K562 (cell line): Measurements from ENCODE around the gene UBAC2. TPM values are rescaled to one million over a fixed set of nuclear protein-coding genes. Genes with fewer than 3 reads are reported as not detected.

Experiments
- E2F6 ChIP-seq, 2 experiments: IDR thresholded peaks; 2 replicates each; pipeline ENCODE4 v1.6.1; 2011; ENCODE audit warnings: borderline replicate concordance in 1 of 2, control low read depth in 1 of 2, low read depth in 1 of 2, low read length in 1 of 2, mild to moderate bottlenecking in 1 of 2, mixed read lengths in 1 of 2, moderate library complexity in 1 of 2; ENCODE audit not compliant: insufficient read depth in 1 of 2, insufficient read length in 1 of 2, poor library complexity in 1 of 2, severe bottlenecking in 1 of 2; ENCODE audit errors: extremely low read depth in 1 of 2
- FOXM1 ChIP-seq, 2 experiments: fragments of 450-650 bp in 1 of 2; sonication (generic) in 1 of 2; formaldehyde crosslinking in 1 of 2; IDR thresholded peaks; 2 replicates each; pipeline versions ENCODE4 v1.6.1 to v1.9.0; 2017 to 2022; ENCODE audit warnings: low read depth in 2 of 2, mild to moderate bottlenecking in 2 of 2, missing genetic modification reagents in 1 of 2, moderate library complexity in 1 of 2
- HEY1 ChIP-seq: fragments of 250-450 bp; sonication (Bioruptor Pico); IDR thresholded peaks from 2 replicates; pipeline ENCODE4 v1.5.0; 2020; ENCODE audit warnings: mild to moderate bottlenecking, moderate library complexity, borderline replicate concordance
- MAZ ChIP-seq, 2 experiments: fragments of 450-650 bp in 1 of 2; sonication (generic) in 1 of 2; formaldehyde crosslinking; IDR thresholded peaks in 1 of 2; conservative IDR thresholded peaks in 1 of 2; 2 replicates each; pipeline versions ENCODE4 v1.4.0 to v1.5.0; 2020; ENCODE audit warnings: mild to moderate bottlenecking in 1 of 2, missing genetic modification reagents in 1 of 2
- MGA ChIP-seq: fragments of 450-650 bp; IDR thresholded peaks from 2 replicates; pipeline ENCODE4 v1.6.1; 2016; ENCODE audit warnings: mild to moderate bottlenecking, moderate library complexity
- TEAD4 ChIP-seq, 2 experiments: sonication (generic) in 1 of 2; formaldehyde crosslinking in 1 of 2; IDR thresholded peaks; 2 replicates each; pipeline versions ENCODE4 v1.6.1 to v1.8.0; 2012 to 2022; ENCODE audit warnings: borderline replicate concordance in 1 of 2, inconsistent platforms in 1 of 2, low read length in 1 of 2, mild to moderate bottlenecking in 1 of 2, missing genetic modification reagents in 1 of 2
- TOE1 ChIP-seq, 2 experiments: fragments of 450-650 bp in 1 of 2; sonication (generic) in 1 of 2; formaldehyde crosslinking in 1 of 2; IDR thresholded peaks; 2 replicates each; pipeline versions ENCODE4 v1.7.1 to v1.8.0; 2016 to 2022; ENCODE audit warnings: borderline replicate concordance in 2 of 2, mild to moderate bottlenecking in 2 of 2, antibody characterized with exemption in 1 of 2, inconsistent platforms in 1 of 2, low read depth in 1 of 2, missing genetic modification reagents in 1 of 2, moderate library complexity in 1 of 2
- ZNF197 ChIP-seq: fragments of 200-800 bp; sonication (Bioruptor generic); IDR thresholded peaks from 2 replicates; pipeline ENCODE4 v1.6.1; 2016; ENCODE audit warnings: low read depth, missing genetic modification characterization, missing compliant biosample characterization
- ZNF277 ChIP-seq: fragments of 250-450 bp; sonication (Bioruptor Pico); IDR thresholded peaks from 2 replicates; pipeline ENCODE4 v1.8.0; 2022; ENCODE audit warnings: inconsistent platforms, mild to moderate bottlenecking, moderate library complexity, borderline replicate concordance
- polyA plus RNA-seq, 8 experiments: library from polyadenylated mRNA; depleted of rRNA in 4 of 8; stranded (reverse) in 5 of 8; unstranded in 3 of 8; fragments of >200 nt; fragmentation: Nextera tagmentation in 2 of 8; fragmentation: Illumina TruSeq in 1 of 8; extraction: Ambion mirVana in 2 of 8; extraction: Trizol in 1 of 8; gene quantifications; 2 replicates each; pipeline versions ENCODE4 v1.2.1 to v1.2.3, GENCODE V29; 2011 to 2014; ENCODE audit warnings: inconsistent platforms in 1 of 8, missing spikeins in 1 of 8
- total RNA-seq, 7 experiments: library from RNA; depleted of rRNA in 6 of 7; stranded (reverse); fragments of >200 nt in 6 of 7; fragmentation: Illumina TruSeq in 2 of 7; extraction: Trizol in 2 of 7; gene quantifications; 2 replicates each; pipeline versions ENCODE4 v1.2.1 to v1.2.3, GENCODE V29; 2011 to 2021; ENCODE audit warnings: low replicate concordance in 1 of 7

Gene UBAC2
- total and polyA plus RNA-seq, 9 of the 15 experiments (the other 6 are each of a cell fraction or from before 2014, with no cell fraction given): 6.0 to 84.1 (median 32.3) TPM

- TF ChIP-seq HEY1 (CRISPR knock-in tag): no peak
- no peak for TF ChIP-seq ZNF197 (CRISPR knock-in tag)
- no peak for TF ChIP-seq MAZ (CRISPR knock-in tag; conservative IDR thresholded peaks at IDR 0.05 in 1 of 2, IDR thresholded peaks at IDR 0.05 in 1 of 2)
- TF ChIP-seq E2F6 (IDR thresholded peaks at IDR 0.05; ENCODE audit: borderline replicate concordance in 1 of 2, extremely low read depth in 1 of 2, insufficient read depth in 1 of 2, insufficient read length in 1 of 2, low read depth in 1 of 2, low read length in 1 of 2, poor library complexity in 1 of 2, severe bottlenecking in 1 of 2): peak in 1 of 2 experiments; percentile 7
- peak; percentile 78; the same call in 1 of the 2 replicates for TF ChIP-seq TEAD4 (IDR thresholded peaks at IDR 0.05; ENCODE audit: low read length)
- no peak for TF ChIP-seq TEAD4 (CRISPR knock-in tag; IDR thresholded peaks at IDR 0.05; ENCODE audit: borderline replicate concordance)
- TF ChIP-seq TOE1 (IDR thresholded peaks at IDR 0.05; ENCODE audit: borderline replicate concordance): peak; percentile 68; the same call in 1 of the 2 replicates
- no peak for TF ChIP-seq TOE1 (CRISPR knock-in tag; IDR thresholded peaks at IDR 0.05; ENCODE audit: borderline replicate concordance, low read depth)
- 0 out of 2 replicates have a peak, but pooled peaks have one; percentile 16 for TF ChIP-seq FOXM1 (IDR thresholded peaks at IDR 0.05; ENCODE audit: low read depth)
- TF ChIP-seq FOXM1 (CRISPR knock-in tag; IDR thresholded peaks at IDR 0.05; ENCODE audit: low read depth): no peak
- TF ChIP-seq ZNF277 (CRISPR knock-in tag): no peak
- TF ChIP-seq MGA: peak; percentile 35
Measured at GRCh38 chr13:99267927-99268326, 67.3 kb downstream of the UBAC2 start (continued).
